ENCODE results near the gene SLC16A6.

- no peak for TF ChIP-seq CTCF (IDR thresholded peaks at IDR 0.05)
- no peak for TF ChIP-seq EP300 (IDR thresholded peaks at IDR 0.05)
- no peak for TF ChIP-seq POLR2A (IDR thresholded peaks at IDR 0.05)
These were observed 69.1 kb downstream of the SLC16A6 start for GRCh38 chr17:68221786-68222185.
